Liver (tissue), 3 donors: ENCODE data around the gene HSF2BP.

ENCODE experiments used
- EGR1 ChIP-seq, 2 donors: IDR thresholded peaks; 2 replicates each; pipeline ENCODE4 v1.6.1; 2016 to 2018; ENCODE audit warnings: antibody characterized with exemption in 2 of 2, low read depth in 2 of 2
- FOXA1 ChIP-seq: IDR thresholded peaks from 2 replicates; pipeline ENCODE4 v1.6.1; 2016; ENCODE audit warnings: antibody characterized with exemption
- GABPA ChIP-seq, 2 donors: IDR thresholded peaks in 1 of 2; conservative IDR thresholded peaks in 1 of 2; 2 replicates each; pipeline ENCODE4 v1.6.1; 2016; ENCODE audit warnings: antibody characterized with exemption in 2 of 2, mild to moderate bottlenecking in 1 of 2, moderate library complexity in 1 of 2
- HNF4G ChIP-seq: IDR thresholded peaks from 2 replicates; pipeline ENCODE4 v1.6.1; 2016; ENCODE audit warnings: antibody characterized with exemption
- JUND ChIP-seq, 2 donors: IDR thresholded peaks; 2 replicates each; pipeline ENCODE4 v1.6.1; 2016; ENCODE audit warnings: antibody characterized with exemption in 2 of 2
- RAD21 ChIP-seq, 2 donors: IDR thresholded peaks; 2 replicates each; pipeline ENCODE4 v1.6.1; 2016; ENCODE audit warnings: antibody characterized with exemption in 2 of 2, mild to moderate bottlenecking in 2 of 2
- SP1 ChIP-seq: IDR thresholded peaks from 2 replicates; pipeline ENCODE4 v1.6.1; 2018; ENCODE audit warnings: antibody characterized with exemption, mild to moderate bottlenecking
- TAF1 ChIP-seq: conservative IDR thresholded peaks from 2 replicates; pipeline ENCODE4 v1.6.1; 2016; ENCODE audit warnings: antibody characterized with exemption, mild to moderate bottlenecking
- YY1 ChIP-seq: IDR thresholded peaks from 2 replicates; pipeline ENCODE4 v1.6.1; 2016; ENCODE audit warnings: antibody characterized with exemption, mild to moderate bottlenecking
- TF ChIP-seq, protein P1 (sequence below): fragments of 150-350 bp; IDR thresholded peaks from 2 replicates; pipeline ENCODE4 v1.5.1; 2017; ENCODE audit warnings: improper control_type of control experiment, low read depth, low read length; ENCODE audit not compliant: missing input control
- TF ChIP-seq, protein P2 (sequence below): IDR thresholded peaks from 2 replicates; pipeline ENCODE4 v1.6.1; 2016; ENCODE audit warnings: antibody characterized with exemption
- TF ChIP-seq, protein P3 (sequence below): IDR thresholded peaks from 2 replicates; pipeline ENCODE4 v1.6.1; 2016; ENCODE audit warnings: antibody characterized with exemption, mild to moderate bottlenecking
- TF ChIP-seq, protein P4 (sequence below): IDR thresholded peaks from 2 replicates; pipeline ENCODE4 v1.6.1; 2016; ENCODE audit warnings: antibody characterized with exemption
- TF ChIP-seq, protein P5 (sequence below): IDR thresholded peaks from 2 replicates; pipeline ENCODE4 v1.6.1; 2016; ENCODE audit warnings: antibody characterized with exemption
- donor health status: healthy.
- donor health status: healthy.

DNA sequence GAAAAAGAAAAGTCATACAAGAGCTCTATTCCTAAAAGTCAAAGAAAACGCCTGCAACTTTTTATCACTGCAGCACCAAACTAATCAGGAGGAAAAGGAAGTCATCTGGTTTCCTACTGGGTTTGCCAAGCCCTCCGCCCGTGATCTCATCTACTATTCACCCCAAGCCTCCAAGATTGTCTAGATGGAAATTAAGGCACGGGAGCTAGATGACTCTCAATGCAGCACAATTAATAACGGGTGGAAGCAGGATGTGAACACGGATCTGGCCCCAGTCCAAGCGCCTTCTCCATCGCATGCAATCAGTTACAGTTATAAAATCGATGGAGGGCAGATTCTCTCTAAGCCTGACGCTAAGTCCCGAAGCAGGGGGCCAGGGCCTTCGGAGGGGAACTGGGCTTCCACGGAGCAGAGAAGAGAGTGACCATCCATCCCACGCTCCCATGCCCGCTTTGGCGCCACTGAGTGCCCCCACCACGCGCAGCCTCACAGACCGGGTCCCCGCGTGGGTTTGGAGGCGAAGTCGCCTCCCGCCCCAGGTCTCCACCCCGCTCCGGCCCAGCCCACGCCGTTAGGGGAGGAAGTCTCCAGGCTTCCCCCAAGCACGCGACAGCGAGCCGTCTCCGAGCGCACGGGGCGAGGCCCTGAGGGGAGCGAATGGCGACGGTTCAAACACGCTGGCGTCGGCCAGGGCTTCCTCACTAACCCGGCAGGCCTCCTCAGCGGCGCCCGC is 1.8 kb downstream of the HSF2BP start:
- no peak for TF ChIP-seq FOXA1
- TF ChIP-seq, protein P1, sequence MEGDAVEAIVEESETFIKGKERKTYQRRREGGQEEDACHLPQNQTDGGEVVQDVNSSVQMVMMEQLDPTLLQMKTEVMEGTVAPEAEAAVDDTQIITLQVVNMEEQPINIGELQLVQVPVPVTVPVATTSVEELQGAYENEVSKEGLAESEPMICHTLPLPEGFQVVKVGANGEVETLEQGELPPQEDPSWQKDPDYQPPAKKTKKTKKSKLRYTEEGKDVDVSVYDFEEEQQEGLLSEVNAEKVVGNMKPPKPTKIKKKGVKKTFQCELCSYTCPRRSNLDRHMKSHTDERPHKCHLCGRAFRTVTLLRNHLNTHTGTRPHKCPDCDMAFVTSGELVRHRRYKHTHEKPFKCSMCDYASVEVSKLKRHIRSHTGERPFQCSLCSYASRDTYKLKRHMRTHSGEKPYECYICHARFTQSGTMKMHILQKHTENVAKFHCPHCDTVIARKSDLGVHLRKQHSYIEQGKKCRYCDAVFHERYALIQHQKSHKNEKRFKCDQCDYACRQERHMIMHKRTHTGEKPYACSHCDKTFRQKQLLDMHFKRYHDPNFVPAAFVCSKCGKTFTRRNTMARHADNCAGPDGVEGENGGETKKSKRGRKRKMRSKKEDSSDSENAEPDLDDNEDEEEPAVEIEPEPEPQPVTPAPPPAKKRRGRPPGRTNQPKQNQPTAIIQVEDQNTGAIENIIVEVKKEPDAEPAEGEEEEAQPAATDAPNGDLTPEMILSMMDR: no peak
- no peak for TF ChIP-seq TAF1
- TF ChIP-seq, protein P2, sequence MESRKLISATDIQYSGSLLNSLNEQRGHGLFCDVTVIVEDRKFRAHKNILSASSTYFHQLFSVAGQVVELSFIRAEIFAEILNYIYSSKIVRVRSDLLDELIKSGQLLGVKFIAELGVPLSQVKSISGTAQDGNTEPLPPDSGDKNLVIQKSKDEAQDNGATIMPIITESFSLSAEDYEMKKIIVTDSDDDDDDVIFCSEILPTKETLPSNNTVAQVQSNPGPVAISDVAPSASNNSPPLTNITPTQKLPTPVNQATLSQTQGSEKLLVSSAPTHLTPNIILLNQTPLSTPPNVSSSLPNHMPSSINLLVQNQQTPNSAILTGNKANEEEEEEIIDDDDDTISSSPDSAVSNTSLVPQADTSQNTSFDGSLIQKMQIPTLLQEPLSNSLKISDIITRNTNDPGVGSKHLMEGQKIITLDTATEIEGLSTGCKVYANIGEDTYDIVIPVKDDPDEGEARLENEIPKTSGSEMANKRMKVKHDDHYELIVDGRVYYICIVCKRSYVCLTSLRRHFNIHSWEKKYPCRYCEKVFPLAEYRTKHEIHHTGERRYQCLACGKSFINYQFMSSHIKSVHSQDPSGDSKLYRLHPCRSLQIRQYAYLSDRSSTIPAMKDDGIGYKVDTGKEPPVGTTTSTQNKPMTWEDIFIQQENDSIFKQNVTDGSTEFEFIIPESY: no peak
- TF ChIP-seq, protein P3, sequence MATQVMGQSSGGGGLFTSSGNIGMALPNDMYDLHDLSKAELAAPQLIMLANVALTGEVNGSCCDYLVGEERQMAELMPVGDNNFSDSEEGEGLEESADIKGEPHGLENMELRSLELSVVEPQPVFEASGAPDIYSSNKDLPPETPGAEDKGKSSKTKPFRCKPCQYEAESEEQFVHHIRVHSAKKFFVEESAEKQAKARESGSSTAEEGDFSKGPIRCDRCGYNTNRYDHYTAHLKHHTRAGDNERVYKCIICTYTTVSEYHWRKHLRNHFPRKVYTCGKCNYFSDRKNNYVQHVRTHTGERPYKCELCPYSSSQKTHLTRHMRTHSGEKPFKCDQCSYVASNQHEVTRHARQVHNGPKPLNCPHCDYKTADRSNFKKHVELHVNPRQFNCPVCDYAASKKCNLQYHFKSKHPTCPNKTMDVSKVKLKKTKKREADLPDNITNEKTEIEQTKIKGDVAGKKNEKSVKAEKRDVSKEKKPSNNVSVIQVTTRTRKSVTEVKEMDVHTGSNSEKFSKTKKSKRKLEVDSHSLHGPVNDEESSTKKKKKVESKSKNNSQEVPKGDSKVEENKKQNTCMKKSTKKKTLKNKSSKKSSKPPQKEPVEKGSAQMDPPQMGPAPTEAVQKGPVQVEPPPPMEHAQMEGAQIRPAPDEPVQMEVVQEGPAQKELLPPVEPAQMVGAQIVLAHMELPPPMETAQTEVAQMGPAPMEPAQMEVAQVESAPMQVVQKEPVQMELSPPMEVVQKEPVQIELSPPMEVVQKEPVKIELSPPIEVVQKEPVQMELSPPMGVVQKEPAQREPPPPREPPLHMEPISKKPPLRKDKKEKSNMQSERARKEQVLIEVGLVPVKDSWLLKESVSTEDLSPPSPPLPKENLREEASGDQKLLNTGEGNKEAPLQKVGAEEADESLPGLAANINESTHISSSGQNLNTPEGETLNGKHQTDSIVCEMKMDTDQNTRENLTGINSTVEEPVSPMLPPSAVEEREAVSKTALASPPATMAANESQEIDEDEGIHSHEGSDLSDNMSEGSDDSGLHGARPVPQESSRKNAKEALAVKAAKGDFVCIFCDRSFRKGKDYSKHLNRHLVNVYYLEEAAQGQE: no peak
- TF ChIP-seq, protein P4, sequence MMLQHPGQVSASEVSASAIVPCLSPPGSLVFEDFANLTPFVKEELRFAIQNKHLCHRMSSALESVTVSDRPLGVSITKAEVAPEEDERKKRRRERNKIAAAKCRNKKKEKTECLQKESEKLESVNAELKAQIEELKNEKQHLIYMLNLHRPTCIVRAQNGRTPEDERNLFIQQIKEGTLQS: no peak
- no peak for TF ChIP-seq YY1
- TF ChIP-seq, protein P5, sequence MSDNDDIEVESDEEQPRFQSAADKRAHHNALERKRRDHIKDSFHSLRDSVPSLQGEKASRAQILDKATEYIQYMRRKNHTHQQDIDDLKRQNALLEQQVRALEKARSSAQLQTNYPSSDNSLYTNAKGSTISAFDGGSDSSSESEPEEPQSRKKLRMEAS: no peak
- no peak for TF ChIP-seq JUND (IDR thresholded peaks at IDR 0.05)
- no peak for TF ChIP-seq HNF4G
- no peak for TF ChIP-seq RAD21 (IDR thresholded peaks at IDR 0.05)
- no peak for TF ChIP-seq SP1
- TF ChIP-seq GABPA (IDR thresholded peaks at IDR 0.05 in 1 of 2, conservative IDR thresholded peaks at IDR 0.05 in 1 of 2): no peak
- no peak for TF ChIP-seq EGR1 (IDR thresholded peaks at IDR 0.05; ENCODE audit: low read depth in 2 of 2)
